WTC11 (cell line): ENCODE results near the gene NFATC3. TPM values are rescaled to one million over a fixed set of nuclear protein-coding genes. Genes with fewer than 3 reads are reported as not detected.

ENCODE experiments used
- ATAC-seq: fragments of 200-7000 bp; cut with Tn5 transposase; 2 replicates; pipeline ENCODE4 v1.10.0; 2021; ENCODE audit warnings: mild to moderate bottlenecking, moderate library complexity
- CTCF ChIA-PET: fragments of 300-600 bp; sonication (Branson Sonifier 250); formaldehyde crosslinking; loops from one replicate; lab custom pipeline; 2021; ENCODE audit warnings: antibody characterized with exemption; lab: Charles Lee
- POLR2A ChIA-PET: fragments of 350-600 bp; sonication (Branson Sonifier 250); formaldehyde crosslinking; loops from one replicate; lab custom pipeline; 2021; ENCODE audit warnings: antibody characterized with exemption; lab: Charles Lee
- DNase-seq: peaks from one replicate; pipeline ENCODE4 v3.0.0; 2021; ENCODE audit warnings: low spot score
- H3K27ac Mint-ChIP-seq: 2 replicates; pipeline ENCODE4 v1.8.0; 2021; ENCODE audit warnings: mixed read lengths
- H3K27me3 Mint-ChIP-seq: 2 replicates; pipeline ENCODE4 v1.8.0; 2021; ENCODE audit warnings: low read depth, mild to moderate bottlenecking, moderate library complexity, mixed read lengths
- H3K36me3 Mint-ChIP-seq: 2 replicates; pipeline ENCODE4 v1.8.0; 2021; ENCODE audit warnings: mixed read lengths
- H3K4me1 Mint-ChIP-seq: 2 replicates; pipeline ENCODE4 v1.8.0; 2022; ENCODE audit warnings: mixed read lengths
- H3K4me3 Mint-ChIP-seq: 2 replicates; pipeline ENCODE4 v1.8.0; 2021; ENCODE audit warnings: mild to moderate bottlenecking, moderate library complexity, mixed read lengths
- H3K9me3 Mint-ChIP-seq: 2 replicates; pipeline ENCODE4 v1.8.0; 2021; ENCODE audit warnings: mixed read lengths
- CDX4 ChIP-seq: fragments of 250-450 bp; sonication (Bioruptor Pico); IDR thresholded peaks from 2 replicates; pipeline ENCODE4 v1.9.0; 2021; ENCODE audit warnings: moderate library complexity, mild to moderate bottlenecking, inconsistent platforms, borderline replicate concordance
- E2F4 ChIP-seq: sonication (generic); formaldehyde crosslinking; IDR thresholded peaks from 2 replicates; pipeline ENCODE4 v1.8.1; 2022; ENCODE audit warnings: low read depth, mild to moderate bottlenecking, moderate library complexity, missing genetic modification reagents, borderline replicate concordance
- EMX1 ChIP-seq: fragments of 250-450 bp; sonication (Bioruptor Pico); IDR thresholded peaks from 2 replicates; pipeline ENCODE4 v1.8.0; 2021; ENCODE audit warnings: mild to moderate bottlenecking
- GABPB1 ChIP-seq: sonication (generic); formaldehyde crosslinking; IDR thresholded peaks from 2 replicates; pipeline ENCODE4 v1.8.1; 2023; ENCODE audit warnings: mild to moderate bottlenecking, missing genetic modification reagents
- KAT7 ChIP-seq: sonication (generic); formaldehyde crosslinking; IDR thresholded peaks from 2 replicates; pipeline ENCODE4 v1.8.1; 2023; ENCODE audit warnings: missing genetic modification reagents, mild to moderate bottlenecking, borderline replicate concordance
- NFE2L1 ChIP-seq: sonication (generic); formaldehyde crosslinking; IDR thresholded peaks from 2 replicates; pipeline ENCODE4 v1.8.1; 2023; ENCODE audit warnings: missing genetic modification reagents
- SMAD4 ChIP-seq: sonication (generic); formaldehyde crosslinking; IDR thresholded peaks from 2 replicates; pipeline ENCODE4 v1.8.0; 2022; ENCODE audit warnings: mild to moderate bottlenecking, missing genetic modification reagents
- TP53 ChIP-seq: sonication (generic); formaldehyde crosslinking; IDR thresholded peaks from 2 replicates; pipeline ENCODE4 v1.8.1; 2023; ENCODE audit warnings: mild to moderate bottlenecking, missing genetic modification reagents
- ZNF121 ChIP-seq: sonication (generic); formaldehyde crosslinking; IDR thresholded peaks from 2 replicates; pipeline ENCODE4 v1.8.0; 2023; ENCODE audit warnings: missing genetic modification reagents
- ZNF138 ChIP-seq: sonication (generic); formaldehyde crosslinking; conservative IDR thresholded peaks from 2 replicates; pipeline ENCODE4 v1.8.1; 2022; ENCODE audit warnings: mild to moderate bottlenecking, moderate library complexity, missing genetic modification reagents
- ZNF263 ChIP-seq: sonication (generic); formaldehyde crosslinking; IDR thresholded peaks from 2 replicates; pipeline ENCODE4 v1.8.1; 2022; ENCODE audit warnings: low read depth, mild to moderate bottlenecking, moderate library complexity, missing genetic modification reagents
- total RNA-seq: library from RNA; stranded (reverse); gene quantifications from 3 replicates; pipeline ENCODE4 v1.2.3, GENCODE V29; 2021
- TF ChIP-seq, protein P1 (sequence below): sonication (generic); formaldehyde crosslinking; IDR thresholded peaks from 2 replicates; pipeline ENCODE4 v1.8.1; 2023; ENCODE audit warnings: mild to moderate bottlenecking, missing genetic modification reagents
- TF ChIP-seq, protein P2 (sequence below): sonication (generic); formaldehyde crosslinking; conservative IDR thresholded peaks from 2 replicates; pipeline ENCODE4 v1.8.1; 2022; ENCODE audit warnings: mild to moderate bottlenecking, missing genetic modification reagents
- TF ChIP-seq, protein P3 (sequence below): fragments of 250-450 bp; sonication (Bioruptor Pico); IDR thresholded peaks from 2 replicates; pipeline ENCODE4 v1.9.0; 2021; ENCODE audit warnings: mild to moderate bottlenecking, borderline replicate concordance

Gene NFATC3
- total RNA-seq, 1 experiment from 2014 or later = 34.6 TPM

DNA sequence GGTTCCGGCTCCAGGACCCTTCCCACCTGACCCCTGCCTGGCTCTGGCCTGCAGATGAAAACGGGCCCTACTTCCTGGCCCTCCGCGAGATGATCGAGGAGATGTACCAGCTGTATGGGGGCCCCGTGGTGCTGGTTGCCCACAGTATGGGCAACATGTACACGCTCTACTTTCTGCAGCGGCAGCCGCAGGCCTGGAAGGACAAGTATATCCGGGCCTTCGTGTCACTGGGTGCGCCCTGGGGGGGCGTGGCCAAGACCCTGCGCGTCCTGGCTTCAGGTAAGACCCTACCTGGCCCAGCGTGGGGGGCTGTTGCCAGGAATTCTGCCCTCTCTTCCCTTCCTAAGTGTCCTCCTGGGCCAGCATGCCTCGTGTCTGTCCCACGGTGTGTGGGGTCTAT is 170.5 kb downstream of the NFATC3 start (continued):
- no peak for TF ChIP-seq ZNF263 (CRISPR knock-in tag)
- no peak for TF ChIP-seq EMX1 (CRISPR knock-in tag)
- TF ChIP-seq, protein P1, sequence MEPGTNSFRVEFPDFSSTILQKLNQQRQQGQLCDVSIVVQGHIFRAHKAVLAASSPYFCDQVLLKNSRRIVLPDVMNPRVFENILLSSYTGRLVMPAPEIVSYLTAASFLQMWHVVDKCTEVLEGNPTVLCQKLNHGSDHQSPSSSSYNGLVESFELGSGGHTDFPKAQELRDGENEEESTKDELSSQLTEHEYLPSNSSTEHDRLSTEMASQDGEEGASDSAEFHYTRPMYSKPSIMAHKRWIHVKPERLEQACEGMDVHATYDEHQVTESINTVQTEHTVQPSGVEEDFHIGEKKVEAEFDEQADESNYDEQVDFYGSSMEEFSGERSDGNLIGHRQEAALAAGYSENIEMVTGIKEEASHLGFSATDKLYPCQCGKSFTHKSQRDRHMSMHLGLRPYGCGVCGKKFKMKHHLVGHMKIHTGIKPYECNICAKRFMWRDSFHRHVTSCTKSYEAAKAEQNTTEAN (CRISPR knock-in tag) = no peak
- no peak for TF ChIP-seq E2F4

GRCh38 chr16:68257251-68257905 is 172.2 kb downstream of the NFATC3 start:
- no peaks in the 10 kb centered on the region for H3K4me1 Mint-ChIP-seq
- no peak overlapping the region for H3K27ac Mint-ChIP-seq
- H3K9me3 Mint-ChIP-seq = no peaks in the 10 kb centered on the region
- no peak for ATAC-seq
- no peak for DNase-seq
- no peak for TF ChIP-seq ZNF121 (CRISPR knock-in tag)
- TF ChIP-seq, protein P2, sequence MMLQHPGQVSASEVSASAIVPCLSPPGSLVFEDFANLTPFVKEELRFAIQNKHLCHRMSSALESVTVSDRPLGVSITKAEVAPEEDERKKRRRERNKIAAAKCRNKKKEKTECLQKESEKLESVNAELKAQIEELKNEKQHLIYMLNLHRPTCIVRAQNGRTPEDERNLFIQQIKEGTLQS = no peak
- no peak for TF ChIP-seq ZNF138
- H3K4me3 Mint-ChIP-seq = no peak overlapping the region
- POLR2A ChIA-PET = no interaction called here
- H3K27me3 Mint-ChIP-seq = no peaks in the 10 kb centered on the region
- CTCF ChIA-PET = interaction anchor here (1.1 to 1.3 kb wide), 2 partner anchors 12 to 71 kb away, joined by 4 read pairs; partner anchors contain the start of gene PLA2G15
- H3K36me3 Mint-ChIP-seq = no peaks in the 10 kb centered on the region

- no peak for DNase-seq
- Mint-ChIP-seq H3K4me1 (no peaks in the 10 kb centered on the region; the same call in 1 of the 2 replicates), H3K4me3 (no peak overlapping the region)
- POLR2A ChIA-PET = no interaction called here
- no peak for TF ChIP-seq SMAD4 (CRISPR knock-in tag)
- TF ChIP-seq GABPB1 (CRISPR knock-in tag) = peak; percentile 78
- TF ChIP-seq, all 79 proteins: peak for 1
- no peak for ATAC-seq
- CTCF ChIA-PET = interaction anchor here (1.1 to 1.3 kb wide), 2 partner anchors 13 to 70 kb away, joined by 4 read pairs; partner anchors contain the start of gene PLA2G15
- H3K27ac Mint-ChIP-seq = no peak overlapping the region
- no peaks in the 10 kb centered on the region for H3K36me3 Mint-ChIP-seq
- peaks cover 4% of the 10 kb centered on the region for H3K27me3 Mint-ChIP-seq
- no peaks in the 10 kb centered on the region for H3K9me3 Mint-ChIP-seq
Measured at GRCh38 chr16:68257906-68258800, 173.0 kb downstream of the NFATC3 start.

DNA sequence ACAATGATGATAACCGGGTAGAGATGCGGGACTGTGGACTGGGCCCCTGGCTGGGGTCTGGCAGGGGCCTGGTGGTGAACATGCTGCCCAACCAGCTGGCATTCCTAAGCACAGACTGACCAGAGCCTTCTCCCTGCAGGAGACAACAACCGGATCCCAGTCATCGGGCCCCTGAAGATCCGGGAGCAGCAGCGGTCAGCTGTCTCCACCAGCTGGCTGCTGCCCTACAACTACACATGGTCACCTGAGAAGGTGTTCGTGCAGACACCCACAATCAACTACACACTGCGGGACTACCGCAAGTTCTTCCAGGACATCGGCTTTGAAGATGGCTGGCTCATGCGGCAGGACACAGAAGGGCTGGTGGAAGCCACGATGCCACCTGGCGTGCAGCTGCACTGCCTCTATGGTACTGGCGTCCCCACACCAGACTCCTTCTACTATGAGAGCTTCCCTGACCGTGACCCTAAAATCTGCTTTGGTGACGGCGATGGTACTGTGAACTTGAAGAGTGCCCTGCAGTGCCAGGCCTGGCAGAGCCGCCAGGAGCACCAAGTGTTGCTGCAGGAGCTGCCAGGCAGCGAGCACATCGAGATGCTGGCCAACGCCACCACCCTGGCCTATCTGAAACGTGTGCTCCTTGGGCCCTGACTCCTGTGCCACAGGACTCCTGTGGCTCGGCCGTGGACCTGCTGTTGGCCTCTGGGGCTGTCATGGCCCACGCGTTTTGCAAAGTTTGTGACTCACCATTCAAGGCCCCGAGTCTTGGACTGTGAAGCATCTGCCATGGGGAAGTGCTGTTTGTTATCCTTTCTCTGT is 174.0 kb downstream of the NFATC3 start:
- ATAC-seq (no peak), DNase-seq (no peak)
- Mint-ChIP-seq H3K36me3 (no peaks in the 10 kb centered on the region), H3K9me3 (no peaks in the 10 kb centered on the region), H3K27me3 (peaks cover 9% of the 10 kb centered on the region), H3K4me3 (no peak overlapping the region), H3K27ac (no peak overlapping the region), H3K4me1 (peaks cover 3% of the 10 kb centered on the region; the same call in 1 of the 2 replicates)
- POLR2A ChIA-PET = interaction anchor here (0.6 kb wide), 1 partner anchor 1238 kb away, joined by 3 read pairs; no protein-coding TSS in a partner anchor
- CTCF ChIA-PET = interaction anchor here (0.6 kb wide), 1 partner anchor 114 kb away, joined by 4 read pairs; no protein-coding TSS in a partner anchor
- TF ChIP-seq KAT7 (CRISPR knock-in tag) (no peak), TP53 (CRISPR knock-in tag) (no peak), NFE2L1 (CRISPR knock-in tag) (no peak), CDX4 (no peak)
- TF ChIP-seq, protein P3, sequence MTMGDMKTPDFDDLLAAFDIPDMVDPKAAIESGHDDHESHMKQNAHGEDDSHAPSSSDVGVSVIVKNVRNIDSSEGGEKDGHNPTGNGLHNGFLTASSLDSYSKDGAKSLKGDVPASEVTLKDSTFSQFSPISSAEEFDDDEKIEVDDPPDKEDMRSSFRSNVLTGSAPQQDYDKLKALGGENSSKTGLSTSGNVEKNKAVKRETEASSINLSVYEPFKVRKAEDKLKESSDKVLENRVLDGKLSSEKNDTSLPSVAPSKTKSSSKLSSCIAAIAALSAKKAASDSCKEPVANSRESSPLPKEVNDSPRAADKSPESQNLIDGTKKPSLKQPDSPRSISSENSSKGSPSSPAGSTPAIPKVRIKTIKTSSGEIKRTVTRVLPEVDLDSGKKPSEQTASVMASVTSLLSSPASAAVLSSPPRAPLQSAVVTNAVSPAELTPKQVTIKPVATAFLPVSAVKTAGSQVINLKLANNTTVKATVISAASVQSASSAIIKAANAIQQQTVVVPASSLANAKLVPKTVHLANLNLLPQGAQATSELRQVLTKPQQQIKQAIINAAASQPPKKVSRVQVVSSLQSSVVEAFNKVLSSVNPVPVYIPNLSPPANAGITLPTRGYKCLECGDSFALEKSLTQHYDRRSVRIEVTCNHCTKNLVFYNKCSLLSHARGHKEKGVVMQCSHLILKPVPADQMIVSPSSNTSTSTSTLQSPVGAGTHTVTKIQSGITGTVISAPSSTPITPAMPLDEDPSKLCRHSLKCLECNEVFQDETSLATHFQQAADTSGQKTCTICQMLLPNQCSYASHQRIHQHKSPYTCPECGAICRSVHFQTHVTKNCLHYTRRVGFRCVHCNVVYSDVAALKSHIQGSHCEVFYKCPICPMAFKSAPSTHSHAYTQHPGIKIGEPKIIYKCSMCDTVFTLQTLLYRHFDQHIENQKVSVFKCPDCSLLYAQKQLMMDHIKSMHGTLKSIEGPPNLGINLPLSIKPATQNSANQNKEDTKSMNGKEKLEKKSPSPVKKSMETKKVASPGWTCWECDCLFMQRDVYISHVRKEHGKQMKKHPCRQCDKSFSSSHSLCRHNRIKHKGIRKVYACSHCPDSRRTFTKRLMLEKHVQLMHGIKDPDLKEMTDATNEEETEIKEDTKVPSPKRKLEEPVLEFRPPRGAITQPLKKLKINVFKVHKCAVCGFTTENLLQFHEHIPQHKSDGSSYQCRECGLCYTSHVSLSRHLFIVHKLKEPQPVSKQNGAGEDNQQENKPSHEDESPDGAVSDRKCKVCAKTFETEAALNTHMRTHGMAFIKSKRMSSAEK (CRISPR knock-in tag) = no peak
